Endodermal cell (in vitro differentiated cells): ENCODE data around the gene ABCA4. TPM values are rescaled to one million over a fixed set of nuclear protein-coding genes. Genes with fewer than 3 reads are reported as not detected.

Experiments
- DNase-seq: peaks from one replicate; pipeline ENCODE4 v3.0.0-alpha.2; 2017
- H3K27ac ChIP-seq: 2 replicates; pipeline ENCODE4 v1.5.1; 2013; ENCODE audit warnings: mild to moderate bottlenecking, low read depth, low read length, moderate library complexity
- H3K27me3 ChIP-seq: 2 replicates; pipeline ENCODE4 v1.6.1; 2013; ENCODE audit warnings: mild to moderate bottlenecking, low read length, moderate library complexity; ENCODE audit not compliant: insufficient read depth, control insufficient read depth, poor library complexity, severe bottlenecking
- H3K36me3 ChIP-seq: 2 replicates; pipeline ENCODE4 v1.7.0; 2013; ENCODE audit warnings: mild to moderate bottlenecking, low read length, moderate library complexity; ENCODE audit not compliant: control insufficient read depth, insufficient read depth
- H3K4me1 ChIP-seq: one replicate; pipeline ENCODE4 v1.7.0; 2013; ENCODE audit warnings: low read length; ENCODE audit not compliant: control insufficient read depth, insufficient read depth
- H3K4me3 ChIP-seq: 2 replicates; pipeline ENCODE4 v1.5.1; 2013; ENCODE audit warnings: mild to moderate bottlenecking, low read length, moderate library complexity
- H3K9ac ChIP-seq: 2 replicates; pipeline ENCODE4 v1.6.1; 2013; ENCODE audit warnings: mild to moderate bottlenecking, low read length, moderate library complexity; ENCODE audit not compliant: poor library complexity, severe bottlenecking; ENCODE audit errors: extremely low read depth
- H3K9me3 ChIP-seq: 2 replicates; pipeline ENCODE4 v1.6.1; 2013; ENCODE audit warnings: mild to moderate bottlenecking, low read length, moderate library complexity; ENCODE audit not compliant: control insufficient read depth
- H3K27ac Mint-ChIP-seq: 2 replicates; pipeline ENCODE4 v1.8.0; 2020; ENCODE audit warnings: mixed read lengths
- H3K27me3 Mint-ChIP-seq: 2 replicates; pipeline ENCODE4 v1.8.0; 2021; ENCODE audit warnings: mild to moderate bottlenecking, mixed read lengths; ENCODE audit not compliant: insufficient read depth
- H3K36me3 Mint-ChIP-seq: 2 replicates; pipeline ENCODE4 v1.8.0; 2020; ENCODE audit warnings: low read depth, mixed read lengths
- H3K4me1 Mint-ChIP-seq: 2 replicates; pipeline ENCODE4 v1.8.0; 2020; ENCODE audit warnings: mixed read lengths
- H3K4me3 Mint-ChIP-seq: 2 replicates; pipeline ENCODE4 v1.8.0; 2020; ENCODE audit warnings: mild to moderate bottlenecking, moderate library complexity, mixed read lengths
- H3K9me3 Mint-ChIP-seq: 2 replicates; pipeline ENCODE4 v1.8.0; 2020; ENCODE audit warnings: mild to moderate bottlenecking, mixed read lengths
- CTCF ChIP-seq: fragments of 200-600 bp; sonication (generic); conservative IDR thresholded peaks from 2 replicates; pipeline ENCODE4 v1.5.0; 2021; ENCODE audit warnings: antibody characterized with exemption, mild to moderate bottlenecking
- WGBS, 2 experiments: methylation state at CpG; one replicate each; pipeline versions ENCODE4 v1.1.5 to v1.1.7; 2013; ENCODE audit warnings: missing lambda C conversion rate in 2 of 2, mixed read lengths in 1 of 2; ENCODE audit not compliant: insufficient coverage in 1 of 2, insufficient read length in 1 of 2; 5-methylcytosine and 5-hydroxymethylcytosine counted together
- total RNA-seq, 2 donors: library from RNA; stranded (reverse); fragmentation: NEBNext Ultra II Directional in 1 of 2; extraction: Animal tissue kit (Norgen Biotek cat#: 25700) in 1 of 2; gene quantifications; 2 replicates in 1 of 2; 3 replicates in 1 of 2; pipeline ENCODE4 v1.2.1, GENCODE V29; 2021

ABCA4 gene
- total RNA-seq, 2 donors from 2014 or later: 1.6 to 1.7 TPM

GRCh38 chr1:94031154-94031553, 89.8 kb downstream of the ABCA4 start:
- no peak for TF ChIP-seq CTCF
- H3K4me1 ChIP-seq: no peaks in the 10 kb centered on the region
- no peak for DNase-seq
- Mint-ChIP-seq H3K4me1 (peaks cover 19% of the 10 kb centered on the region), H3K4me3 (no peak overlapping the region), H3K9me3 (no peaks in the 10 kb centered on the region), H3K27me3 (no peaks in the 10 kb centered on the region), H3K27ac (no peak overlapping the region), H3K36me3 (no peaks in the 10 kb centered on the region)
- no peaks in the 10 kb centered on the region for H3K27me3 ChIP-seq
- H3K9me3 ChIP-seq: no peaks in the 10 kb centered on the region
- 93% methylated on average over 4 of the region's 4 CpGs; no CpG with 5 or more reads in 1 of the 2 experiments for WGBS, 2 experiments
- no peak overlapping the region for H3K4me3 ChIP-seq
- no peak overlapping the region for H3K9ac ChIP-seq
- H3K27ac ChIP-seq: no peak overlapping the region
- H3K36me3 ChIP-seq: no peaks in the 10 kb centered on the region

GRCh38 chr1:94029130-94029993, 91.6 kb downstream of the ABCA4 start:
- WGBS, 2 experiments: 94 to 96% methylated on average over 4 to 6 of the region's 6 CpGs
- Histone ChIP-seq H3K9ac (no peak overlapping the region), H3K9me3 (no peaks in the 10 kb centered on the region), H3K27me3 (no peaks in the 10 kb centered on the region), H3K36me3 (no peaks in the 10 kb centered on the region), H3K4me3 (no peak overlapping the region), H3K4me1 (no peaks in the 10 kb centered on the region), H3K27ac (no peak overlapping the region)
- no peaks in the 10 kb centered on the region for H3K27me3 Mint-ChIP-seq
- no peaks in the 10 kb centered on the region for H3K36me3 Mint-ChIP-seq
- H3K27ac Mint-ChIP-seq: no peak overlapping the region
- H3K9me3 Mint-ChIP-seq: no peaks in the 10 kb centered on the region
- peaks cover 8% of the 10 kb centered on the region for H3K4me1 Mint-ChIP-seq
- TF ChIP-seq CTCF: no peak
- no peak for DNase-seq
- H3K4me3 Mint-ChIP-seq: no peak overlapping the region

GRCh38 chr1:94027721-94028515, 93.0 kb downstream of the ABCA4 start:
- DNase-seq: no peak
- Histone ChIP-seq H3K27me3 (no peaks in the 10 kb centered on the region), H3K27ac (no peak overlapping the region), H3K36me3 (no peaks in the 10 kb centered on the region), H3K9ac (no peak overlapping the region), H3K4me1 (no peaks in the 10 kb centered on the region), H3K9me3 (no peaks in the 10 kb centered on the region), H3K4me3 (no peak overlapping the region)
- no peak overlapping the region for H3K4me3 Mint-ChIP-seq
- H3K36me3 Mint-ChIP-seq: no peaks in the 10 kb centered on the region
- WGBS, 2 experiments: 88 to 94% methylated on average over 2 to 5 of the region's 5 CpGs
- H3K27ac Mint-ChIP-seq: no peak overlapping the region
- no peaks in the 10 kb centered on the region for H3K4me1 Mint-ChIP-seq
- H3K9me3 Mint-ChIP-seq: no peaks in the 10 kb centered on the region
- no peak for TF ChIP-seq CTCF
- H3K27me3 Mint-ChIP-seq: no peaks in the 10 kb centered on the region
